ENCODE measurements around the gene PTPRG. TPM values are rescaled to one million over a fixed set of nuclear protein-coding genes. Genes with fewer than 3 reads are reported as not detected.

PTPRG gene
- total RNA-seq, 2 donors from 2014 or later, result 0.31 to 1.3 TPM

GRCh38 chr3:61605589-61606175 lies 44.3 kb downstream of the PTPRG start:
- H3K9me3 Mint-ChIP-seq, result no peaks in the 10 kb centered on the region
- no peak overlapping the region for H3K4me3 Mint-ChIP-seq
- ATAC-seq (replicated peaks in 1 of 2), result no peak
- H3K27ac Mint-ChIP-seq, result no peak overlapping the region
- H3K36me3 Mint-ChIP-seq (ENCODE audit: insufficient read depth in 2 of 2), result no peaks in the 10 kb centered on the region
- H3K27me3 Mint-ChIP-seq (ENCODE audit: low read depth), result no peaks in the 10 kb centered on the region
- H3K4me1 Mint-ChIP-seq (ENCODE audit: low read depth), result no peaks in the 10 kb centered on the region
- DNase-seq, result no peak

- H3K36me3 Mint-ChIP-seq (ENCODE audit: insufficient read depth in 2 of 2), result no peaks in the 10 kb centered on the region
- no peaks in the 10 kb centered on the region for H3K27me3 Mint-ChIP-seq (ENCODE audit: low read depth)
Measured at GRCh38 chr3:61606196-61606595, 44.8 kb downstream of the PTPRG start.

GRCh38 chr3:61608072-61608471 lies 46.7 kb downstream of the PTPRG start:
- H3K4me3 Mint-ChIP-seq, result no peak overlapping the region
- no peak overlapping the region for H3K27ac Mint-ChIP-seq
- no peak for DNase-seq
- no peak for ATAC-seq (replicated peaks in 1 of 2)
- no peaks in the 10 kb centered on the region for H3K27me3 Mint-ChIP-seq (ENCODE audit: low read depth)
- no peaks in the 10 kb centered on the region for H3K4me1 Mint-ChIP-seq (ENCODE audit: low read depth)
- H3K36me3 Mint-ChIP-seq (ENCODE audit: insufficient read depth in 2 of 2), result no peaks in the 10 kb centered on the region
- no peaks in the 10 kb centered on the region for H3K9me3 Mint-ChIP-seq

More at GRCh38 chr3:61606196-61606595, 44.8 kb downstream of the PTPRG start:
- DNase-seq (no peak), ATAC-seq (replicated peaks in 1 of 2) (no peak)
- H3K4me1 Mint-ChIP-seq (ENCODE audit: low read depth), result no peaks in the 10 kb centered on the region
- H3K9me3 Mint-ChIP-seq, result no peaks in the 10 kb centered on the region
- H3K27ac Mint-ChIP-seq, result no peak overlapping the region
- H3K4me3 Mint-ChIP-seq, result no peak overlapping the region

GRCh38 chr3:61608711-61609110 lies 47.3 kb downstream of the PTPRG start:
- no peak overlapping the region for H3K27ac Mint-ChIP-seq
- no peaks in the 10 kb centered on the region for H3K27me3 Mint-ChIP-seq (ENCODE audit: low read depth)
- H3K9me3 Mint-ChIP-seq, result no peaks in the 10 kb centered on the region
- DNase-seq, result no peak
- H3K4me3 Mint-ChIP-seq, result no peak overlapping the region
- H3K36me3 Mint-ChIP-seq (ENCODE audit: insufficient read depth in 2 of 2), result no peaks in the 10 kb centered on the region
- H3K4me1 Mint-ChIP-seq (ENCODE audit: low read depth), result no peaks in the 10 kb centered on the region
- no peak for ATAC-seq (replicated peaks in 1 of 2)

GRCh38 chr3:61610316-61610715 lies 48.9 kb downstream of the PTPRG start:
- H3K4me1 Mint-ChIP-seq (ENCODE audit: low read depth), result no peaks in the 10 kb centered on the region
- H3K4me3 Mint-ChIP-seq, result no peak overlapping the region
- no peak overlapping the region for H3K27ac Mint-ChIP-seq
- ATAC-seq (replicated peaks in 1 of 2) (no peak), DNase-seq (no peak)
- no peaks in the 10 kb centered on the region for H3K36me3 Mint-ChIP-seq (ENCODE audit: insufficient read depth in 2 of 2)
- H3K9me3 Mint-ChIP-seq, result no peaks in the 10 kb centered on the region
- no peaks in the 10 kb centered on the region for H3K27me3 Mint-ChIP-seq (ENCODE audit: low read depth)

- Mint-ChIP-seq H3K4me3 (no peak overlapping the region), H3K27ac (no peak overlapping the region), H3K9me3 (no peaks in the 10 kb centered on the region), H3K27me3 (ENCODE audit: low read depth) (no peaks in the 10 kb centered on the region), H3K36me3 (ENCODE audit: insufficient read depth in 2 of 2) (no peaks in the 10 kb centered on the region), H3K4me1 (ENCODE audit: low read depth) (no peaks in the 10 kb centered on the region)
- no peak for ATAC-seq (replicated peaks in 1 of 2)
- no peak for DNase-seq
Measured at GRCh38 chr3:61612211-61613194, 51.1 kb downstream of the PTPRG start.

- Mint-ChIP-seq H3K36me3 (ENCODE audit: insufficient read depth in 2 of 2) (no peaks in the 10 kb centered on the region), H3K27ac (no peak overlapping the region), H3K9me3 (no peaks in the 10 kb centered on the region), H3K4me3 (no peak overlapping the region), H3K4me1 (ENCODE audit: low read depth) (no peaks in the 10 kb centered on the region), H3K27me3 (ENCODE audit: low read depth) (no peaks in the 10 kb centered on the region)
- ATAC-seq (replicated peaks in 1 of 2) (no peak), DNase-seq (no peak)
Measured at GRCh38 chr3:61613666-61614065, 52.3 kb downstream of the PTPRG start.

- DNase-seq (no peak), ATAC-seq (replicated peaks in 1 of 2) (no peak)
- Mint-ChIP-seq H3K27ac (no peak overlapping the region), H3K4me1 (ENCODE audit: low read depth) (no peaks in the 10 kb centered on the region), H3K27me3 (ENCODE audit: low read depth) (no peaks in the 10 kb centered on the region), H3K9me3 (no peaks in the 10 kb centered on the region), H3K4me3 (no peak overlapping the region), H3K36me3 (ENCODE audit: insufficient read depth in 2 of 2) (no peaks in the 10 kb centered on the region)
Measured at GRCh38 chr3:61615643-61616042, 54.3 kb downstream of the PTPRG start.

GRCh38 chr3:61616586-61616985 lies 55.2 kb downstream of the PTPRG start:
- no peaks in the 10 kb centered on the region for H3K4me1 Mint-ChIP-seq (ENCODE audit: low read depth)
- ATAC-seq (replicated peaks in 1 of 2) (no peak), DNase-seq (no peak)
- H3K27ac Mint-ChIP-seq, result no peak overlapping the region
- no peaks in the 10 kb centered on the region for H3K36me3 Mint-ChIP-seq (ENCODE audit: insufficient read depth in 2 of 2)
- H3K4me3 Mint-ChIP-seq, result no peak overlapping the region
- H3K9me3 Mint-ChIP-seq, result no peaks in the 10 kb centered on the region
- no peaks in the 10 kb centered on the region for H3K27me3 Mint-ChIP-seq (ENCODE audit: low read depth)

GRCh38 chr3:61617041-61617440 lies 55.7 kb downstream of the PTPRG start:
- Mint-ChIP-seq H3K4me1 (ENCODE audit: low read depth) (no peaks in the 10 kb centered on the region), H3K4me3 (no peak overlapping the region), H3K36me3 (ENCODE audit: insufficient read depth in 2 of 2) (no peaks in the 10 kb centered on the region), H3K27me3 (ENCODE audit: low read depth) (no peaks in the 10 kb centered on the region), H3K27ac (no peak overlapping the region), H3K9me3 (no peaks in the 10 kb centered on the region)
- ATAC-seq (replicated peaks in 1 of 2) (no peak), DNase-seq (no peak)

GRCh38 chr3:61617651-61618050 lies 56.3 kb downstream of the PTPRG start:
- ATAC-seq (replicated peaks in 1 of 2) (no peak), DNase-seq (no peak)
- Mint-ChIP-seq H3K9me3 (no peaks in the 10 kb centered on the region), H3K36me3 (ENCODE audit: insufficient read depth in 2 of 2) (no peaks in the 10 kb centered on the region), H3K4me3 (no peak overlapping the region), H3K27ac (no peak overlapping the region), H3K4me1 (ENCODE audit: low read depth) (no peaks in the 10 kb centered on the region), H3K27me3 (ENCODE audit: low read depth) (no peaks in the 10 kb centered on the region)

GRCh38 chr3:61618231-61618630 lies 56.9 kb downstream of the PTPRG start:
- H3K4me1 Mint-ChIP-seq (ENCODE audit: low read depth), result no peaks in the 10 kb centered on the region
- DNase-seq, result no peak
- no peak overlapping the region for H3K27ac Mint-ChIP-seq
- ATAC-seq (replicated peaks in 1 of 2), result no peak
- no peaks in the 10 kb centered on the region for H3K36me3 Mint-ChIP-seq (ENCODE audit: insufficient read depth in 2 of 2)
- H3K27me3 Mint-ChIP-seq (ENCODE audit: low read depth), result no peaks in the 10 kb centered on the region
- no peak overlapping the region for H3K4me3 Mint-ChIP-seq
- no peaks in the 10 kb centered on the region for H3K9me3 Mint-ChIP-seq

GRCh38 chr3:61618871-61619270 lies 57.5 kb downstream of the PTPRG start:
- Mint-ChIP-seq H3K36me3 (ENCODE audit: insufficient read depth in 2 of 2) (no peaks in the 10 kb centered on the region), H3K4me3 (no peak overlapping the region), H3K27ac (no peak overlapping the region), H3K4me1 (ENCODE audit: low read depth) (no peaks in the 10 kb centered on the region), H3K9me3 (no peaks in the 10 kb centered on the region), H3K27me3 (ENCODE audit: low read depth) (no peaks in the 10 kb centered on the region)
- DNase-seq (no peak), ATAC-seq (replicated peaks in 1 of 2) (no peak)

All from activated T-cell treated with anti-CD3 and anti-CD28 coated beads, Interleukin-2, amount 50 U/mL, for 72 hours (primary cell).